ENCODE results near the gene PAX6. TPM values are rescaled to one million over a fixed set of nuclear protein-coding genes. Genes with fewer than 3 reads are reported as not detected.

Gene PAX6
- total RNA-seq, 1 experiment from 2014 or later: 0.49 TPM

DNA sequence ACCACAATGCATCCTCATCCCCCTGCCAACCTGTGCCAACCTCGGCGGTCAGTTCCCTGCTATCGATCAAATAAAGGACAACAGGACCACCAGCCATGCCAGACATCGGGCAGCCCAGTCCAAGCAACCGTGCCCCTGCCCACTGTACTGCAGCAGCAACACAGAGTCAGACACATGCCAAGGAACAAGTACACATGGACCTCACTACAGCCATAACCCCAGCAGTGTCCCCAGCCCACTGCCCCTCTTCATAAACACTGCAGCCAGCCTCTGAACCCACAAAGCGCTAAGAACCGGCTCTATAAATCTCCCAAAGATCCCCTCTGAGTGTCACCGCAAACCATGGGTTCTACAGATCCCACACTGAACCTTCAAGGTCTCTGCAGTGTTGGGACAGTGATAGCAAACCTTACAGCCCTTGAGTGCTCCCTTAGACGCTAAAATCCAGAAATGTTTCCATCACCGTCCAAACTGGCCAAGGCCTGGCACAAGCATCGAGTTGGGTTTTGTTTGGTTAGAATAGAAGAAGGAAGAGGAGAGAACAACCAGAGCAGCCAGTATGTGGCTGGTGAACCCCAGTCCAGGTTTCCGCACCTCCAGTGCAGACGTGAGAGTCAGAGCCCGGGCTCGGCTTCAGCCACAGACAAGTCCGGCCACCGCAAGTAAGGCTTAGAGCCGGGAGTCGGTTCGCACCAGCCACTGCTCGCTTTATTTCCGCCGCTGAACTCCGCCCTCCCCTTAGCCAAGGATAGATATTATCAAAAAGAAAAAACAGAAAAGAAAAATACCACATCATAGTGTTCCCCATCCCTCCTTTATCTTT, 7.9 kb downstream of the PAX6 start:
- BruUV-seq (replicated peaks): no TSS peak
- ChIA-PET POLR2A (no interaction called here), CTCF (no interaction called here)
- no peaks in the 10 kb centered on the region for H3K36me3 ChIP-seq (ENCODE audit: control insufficient read depth, insufficient read depth, low read length)
- TF ChIP-seq POLR2AphosphoS5 (IDR thresholded peaks at IDR 0.05; ENCODE audit: low read depth, low read length) (no peak), SIN3A (IDR thresholded peaks at IDR 0.05; ENCODE audit: borderline replicate concordance, insufficient read depth, low read depth, low read length) (no peak), TCF7L2 (IDR thresholded peaks at IDR 0.05; ENCODE audit: low read depth, low read length) (no peak)
- TF ChIP-seq, protein P1, sequence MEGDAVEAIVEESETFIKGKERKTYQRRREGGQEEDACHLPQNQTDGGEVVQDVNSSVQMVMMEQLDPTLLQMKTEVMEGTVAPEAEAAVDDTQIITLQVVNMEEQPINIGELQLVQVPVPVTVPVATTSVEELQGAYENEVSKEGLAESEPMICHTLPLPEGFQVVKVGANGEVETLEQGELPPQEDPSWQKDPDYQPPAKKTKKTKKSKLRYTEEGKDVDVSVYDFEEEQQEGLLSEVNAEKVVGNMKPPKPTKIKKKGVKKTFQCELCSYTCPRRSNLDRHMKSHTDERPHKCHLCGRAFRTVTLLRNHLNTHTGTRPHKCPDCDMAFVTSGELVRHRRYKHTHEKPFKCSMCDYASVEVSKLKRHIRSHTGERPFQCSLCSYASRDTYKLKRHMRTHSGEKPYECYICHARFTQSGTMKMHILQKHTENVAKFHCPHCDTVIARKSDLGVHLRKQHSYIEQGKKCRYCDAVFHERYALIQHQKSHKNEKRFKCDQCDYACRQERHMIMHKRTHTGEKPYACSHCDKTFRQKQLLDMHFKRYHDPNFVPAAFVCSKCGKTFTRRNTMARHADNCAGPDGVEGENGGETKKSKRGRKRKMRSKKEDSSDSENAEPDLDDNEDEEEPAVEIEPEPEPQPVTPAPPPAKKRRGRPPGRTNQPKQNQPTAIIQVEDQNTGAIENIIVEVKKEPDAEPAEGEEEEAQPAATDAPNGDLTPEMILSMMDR (IDR thresholded peaks at IDR 0.05): no peak
- TF ChIP-seq, protein P2, sequence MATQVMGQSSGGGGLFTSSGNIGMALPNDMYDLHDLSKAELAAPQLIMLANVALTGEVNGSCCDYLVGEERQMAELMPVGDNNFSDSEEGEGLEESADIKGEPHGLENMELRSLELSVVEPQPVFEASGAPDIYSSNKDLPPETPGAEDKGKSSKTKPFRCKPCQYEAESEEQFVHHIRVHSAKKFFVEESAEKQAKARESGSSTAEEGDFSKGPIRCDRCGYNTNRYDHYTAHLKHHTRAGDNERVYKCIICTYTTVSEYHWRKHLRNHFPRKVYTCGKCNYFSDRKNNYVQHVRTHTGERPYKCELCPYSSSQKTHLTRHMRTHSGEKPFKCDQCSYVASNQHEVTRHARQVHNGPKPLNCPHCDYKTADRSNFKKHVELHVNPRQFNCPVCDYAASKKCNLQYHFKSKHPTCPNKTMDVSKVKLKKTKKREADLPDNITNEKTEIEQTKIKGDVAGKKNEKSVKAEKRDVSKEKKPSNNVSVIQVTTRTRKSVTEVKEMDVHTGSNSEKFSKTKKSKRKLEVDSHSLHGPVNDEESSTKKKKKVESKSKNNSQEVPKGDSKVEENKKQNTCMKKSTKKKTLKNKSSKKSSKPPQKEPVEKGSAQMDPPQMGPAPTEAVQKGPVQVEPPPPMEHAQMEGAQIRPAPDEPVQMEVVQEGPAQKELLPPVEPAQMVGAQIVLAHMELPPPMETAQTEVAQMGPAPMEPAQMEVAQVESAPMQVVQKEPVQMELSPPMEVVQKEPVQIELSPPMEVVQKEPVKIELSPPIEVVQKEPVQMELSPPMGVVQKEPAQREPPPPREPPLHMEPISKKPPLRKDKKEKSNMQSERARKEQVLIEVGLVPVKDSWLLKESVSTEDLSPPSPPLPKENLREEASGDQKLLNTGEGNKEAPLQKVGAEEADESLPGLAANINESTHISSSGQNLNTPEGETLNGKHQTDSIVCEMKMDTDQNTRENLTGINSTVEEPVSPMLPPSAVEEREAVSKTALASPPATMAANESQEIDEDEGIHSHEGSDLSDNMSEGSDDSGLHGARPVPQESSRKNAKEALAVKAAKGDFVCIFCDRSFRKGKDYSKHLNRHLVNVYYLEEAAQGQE (IDR thresholded peaks at IDR 0.05; ENCODE audit: insufficient read depth in 1 of 2, low read depth in 2 of 2, low read length in 1 of 2): no peak
- DNase-seq (ENCODE audit: low read depth, low spot score) (no peak), ATAC-seq (0 out of 2 replicates have a peak, but pooled peaks have one; percentile 36)
- H3K27me3 ChIP-seq (ENCODE audit: control insufficient read depth, insufficient read depth, low read length): peaks cover 26% of the 10 kb centered on the region
- no peak overlapping the region for H3K27ac ChIP-seq (ENCODE audit: low read length)
- H3K4me3 ChIP-seq (ENCODE audit: low read depth in 2 of 2, low read length in 2 of 2): no peak overlapping the region
- H3K9me3 ChIP-seq (ENCODE audit: control insufficient read depth, insufficient read depth, low read depth, low read length): no peaks in the 10 kb centered on the region
- H3K4me1 ChIP-seq (ENCODE audit: control insufficient read depth, insufficient read depth, low read length): no peaks in the 10 kb centered on the region
- in situ Hi-C loops (cut with HindIII; ENCODE audit: low pct_unique_long_range_greater_than_20kb, low sequenced_read_pairs) (no loop called here), intact Hi-C loops (cut with micrococcal nuclease; ENCODE audit: unreplicated experiment) (no loop called here)

DNA sequence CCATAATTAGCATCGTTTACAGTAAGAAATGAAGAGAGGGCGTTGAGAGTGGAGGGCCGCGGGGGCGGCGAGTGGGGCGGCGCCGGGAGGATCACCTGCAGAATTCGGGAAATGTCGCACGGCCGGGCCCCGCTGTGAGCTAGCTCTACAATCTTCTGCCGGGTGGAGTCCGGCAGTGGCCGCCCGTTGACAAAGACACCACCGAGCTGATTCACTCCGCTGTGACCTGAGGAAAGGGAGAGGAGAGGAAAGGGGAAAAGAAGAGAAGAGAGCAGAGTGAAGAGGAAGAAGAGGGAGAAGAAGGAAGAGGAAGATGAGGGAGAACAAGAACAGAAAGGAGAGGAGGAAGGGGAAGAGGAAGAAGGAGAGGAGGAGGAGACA, 8.5 kb downstream of the PAX6 start:
- in situ Hi-C loops (cut with HindIII; ENCODE audit: low pct_unique_long_range_greater_than_20kb, low sequenced_read_pairs) (no loop called here), intact Hi-C loops (cut with micrococcal nuclease; ENCODE audit: unreplicated experiment) (no loop called here)
- TF ChIP-seq, protein P2 (IDR thresholded peaks at IDR 0.05; ENCODE audit: insufficient read depth in 1 of 2, low read depth in 2 of 2, low read length in 1 of 2): no peak
- TF ChIP-seq POLR2AphosphoS5 (IDR thresholded peaks at IDR 0.05; ENCODE audit: low read depth, low read length) (no peak), TCF7L2 (IDR thresholded peaks at IDR 0.05; ENCODE audit: low read depth, low read length) (no peak), SIN3A (IDR thresholded peaks at IDR 0.05; ENCODE audit: borderline replicate concordance, insufficient read depth, low read depth, low read length) (no peak)
- TF ChIP-seq, protein P1 (IDR thresholded peaks at IDR 0.05): no peak
- Histone ChIP-seq H3K4me1 (ENCODE audit: control insufficient read depth, insufficient read depth, low read length) (no peaks in the 10 kb centered on the region), H3K27ac (ENCODE audit: low read length) (no peak overlapping the region), H3K9me3 (ENCODE audit: control insufficient read depth, insufficient read depth, low read depth, low read length) (no peaks in the 10 kb centered on the region), H3K36me3 (ENCODE audit: control insufficient read depth, insufficient read depth, low read length) (no peaks in the 10 kb centered on the region), H3K4me3 (ENCODE audit: low read depth in 2 of 2, low read length in 2 of 2) (no peak overlapping the region), H3K27me3 (ENCODE audit: control insufficient read depth, insufficient read depth, low read length) (peaks cover 20% of the 10 kb centered on the region)
- DNase-seq (ENCODE audit: low read depth, low spot score) (no peak), ATAC-seq (no peak)
- BruUV-seq (replicated peaks): no TSS peak
- ChIA-PET CTCF (no interaction called here), POLR2A (no interaction called here)
